Superior temporal gyrus (tissue), 1 donor: ENCODE results near the gene MS4A6A.
"Not testable (repeated sequence)": the region's sequence is repeated elsewhere in the genome, so short reads cannot be mapped to it uniquely, and the experiment has no call there.

Experiments
- DNase-seq: peaks from one replicate; pipeline ENCODE4 v3.0.0-alpha.2; 2016; ENCODE audit errors: extremely low spot score

MS4A6A gene

GRCh38 chr11:60183591-60184205 lies 815 bp upstream of the MS4A6A start:
- DNase-seq, result no peak

- no peak for DNase-seq
These were observed 7.0 kb downstream of the MS4A6A start for GRCh38 chr11:60175860-60176275.

GRCh38 chr11:60172011-60172410 lies 10.9 kb downstream of the MS4A6A start:
- DNase-seq, result no peak

- DNase-seq, result no peak
These were observed 12.3 kb downstream of the MS4A6A start for GRCh38 chr11:60170566-60170965.

- no peak for DNase-seq
These were observed 13.5 kb downstream of the MS4A6A start for GRCh38 chr11:60169264-60169915.

- DNase-seq, result no peak
These were observed 14.6 kb downstream of the MS4A6A start for GRCh38 chr11:60168306-60168705.

GRCh38 chr11:60165951-60166350 lies 16.9 kb downstream of the MS4A6A start:
- no peak for DNase-seq

GRCh38 chr11:60165538-60165937 lies 17.3 kb downstream of the MS4A6A start:
- no peak for DNase-seq

- no peak for DNase-seq
These were observed 18.3 kb downstream of the MS4A6A start for GRCh38 chr11:60164550-60165075.

GRCh38 chr11:60161766-60162165 lies 21.1 kb downstream of the MS4A6A start:
- no peak for DNase-seq

GRCh38 chr11:60161107-60161506 lies 21.8 kb downstream of the MS4A6A start:
- no peak for DNase-seq

- DNase-seq, result no peak
These were observed 23.0 kb downstream of the MS4A6A start for GRCh38 chr11:60159868-60160267.

- DNase-seq, result no peak
These were observed 23.6 kb downstream of the MS4A6A start for GRCh38 chr11:60159284-60159683.

- DNase-seq, result no peak
These were observed 24.2 kb downstream of the MS4A6A start for GRCh38 chr11:60158636-60159035.

- DNase-seq, result no peak
These were observed 27.0 kb downstream of the MS4A6A start for GRCh38 chr11:60155931-60156330.

- not testable (repeated sequence) for DNase-seq
These were observed 30.2 kb downstream of the MS4A6A start for GRCh38 chr11:60152727-60153126.

GRCh38 chr11:60150279-60150678 lies 32.6 kb downstream of the MS4A6A start:
- DNase-seq, result no peak

GRCh38 chr11:60145677-60146076 lies 37.2 kb downstream of the MS4A6A start:
- no peak for DNase-seq

- no peak for DNase-seq
These were observed 39.1 kb downstream of the MS4A6A start for GRCh38 chr11:60143768-60144167.

- DNase-seq, result no peak
These were observed 49.0 kb downstream of the MS4A6A start for GRCh38 chr11:60133917-60134316.

- DNase-seq, result no peak
These were observed 51.0 kb downstream of the MS4A6A start for GRCh38 chr11:60131912-60132311.

GRCh38 chr11:60130496-60130895 lies 52.4 kb downstream of the MS4A6A start:
- DNase-seq, result peak; percentile 61

- DNase-seq, result no peak
These were observed 53.0 kb downstream of the MS4A6A start for GRCh38 chr11:60129853-60130252.
